Loucy (cell line): Measurements from ENCODE around the gene CCR5AS.

Source experiments
- H2AFZ ChIP-seq: fragments of 200-600 bp; sonication (generic); 2 replicates; pipeline ENCODE4 v1.6.0; 2016; ENCODE audit warnings: antibody characterized with exemption, mild to moderate bottlenecking, low read length, moderate library complexity
- H3F3A ChIP-seq: fragments of 200-600 bp; 2 replicates; pipeline ENCODE4 v1.6.0; 2016; ENCODE audit warnings: antibody characterized with exemption, low read depth, mild to moderate bottlenecking
- H3K27me3 ChIP-seq: fragments of 200-600 bp; sonication (generic); 2 replicates; pipeline ENCODE4 v1.6.1; 2014; ENCODE audit warnings: low read length, mild to moderate bottlenecking; ENCODE audit not compliant: insufficient read depth, poor library complexity, severe bottlenecking
- H3K36me3 ChIP-seq: fragments of 200-600 bp; sonication (generic); 2 replicates; pipeline ENCODE4 v1.6.1; 2016; ENCODE audit warnings: low read length; ENCODE audit not compliant: insufficient read depth
- H3K4me1 ChIP-seq: fragments of 200-600 bp; sonication (generic); 2 replicates; pipeline ENCODE4 v1.5.1; 2014; ENCODE audit warnings: low read length, mild to moderate bottlenecking; ENCODE audit not compliant: insufficient read depth, poor library complexity, severe bottlenecking
- H3K4me2 ChIP-seq: fragments of 200-600 bp; sonication (generic); 2 replicates; pipeline ENCODE4 v1.6.0; 2014; ENCODE audit warnings: antibody characterized with exemption, low read length, low read depth, mild to moderate bottlenecking; ENCODE audit not compliant: poor library complexity, severe bottlenecking
- H3K4me3 ChIP-seq: fragments of 200-600 bp; sonication (generic); 2 replicates; pipeline ENCODE4 v1.5.1; 2014; ENCODE audit warnings: low read length, mild to moderate bottlenecking, mixed read lengths; ENCODE audit not compliant: poor library complexity, severe bottlenecking
- H3K79me2 ChIP-seq: fragments of 200-600 bp; sonication (generic); 2 replicates; pipeline ENCODE4 v1.6.1; 2014; ENCODE audit warnings: low read length; ENCODE audit not compliant: insufficient read depth
- H3K9ac ChIP-seq: fragments of 200-600 bp; sonication (generic); 2 replicates; pipeline ENCODE4 v1.6.0; 2014; ENCODE audit warnings: mild to moderate bottlenecking, low read depth, low read length, moderate library complexity; ENCODE audit not compliant: poor library complexity, severe bottlenecking
- H3K9me2 ChIP-seq: fragments of 200-600 bp; sonication (generic); replicated peaks from 2 replicates; pipeline ENCODE4 v1.6.1; 2016; ENCODE audit warnings: low read depth, low read length, mixed read lengths
- H3K9me3 ChIP-seq: fragments of 200-600 bp; sonication (generic); 2 replicates; pipeline ENCODE4 v1.6.1; 2014; ENCODE audit warnings: mild to moderate bottlenecking, antibody characterized with exemption, low read length, low read depth; ENCODE audit not compliant: insufficient read depth
- H4K20me1 ChIP-seq: fragments of 200-600 bp; sonication (generic); 2 replicates; pipeline ENCODE4 v1.6.0; 2014; ENCODE audit warnings: antibody characterized with exemption, low read length, mild to moderate bottlenecking; ENCODE audit not compliant: insufficient read depth, poor library complexity, severe bottlenecking
- CTCF ChIP-seq: fragments of 200-600 bp; sonication (generic); conservative IDR thresholded peaks from 2 replicates; pipeline ENCODE4 v1.5.1; 2014; ENCODE audit warnings: mild to moderate bottlenecking, antibody characterized with exemption, low read length
- EZH2phosphoT487 ChIP-seq: fragments of 200-600 bp; IDR thresholded peaks from 2 replicates; pipeline ENCODE4 v1.6.1; 2018; ENCODE audit warnings: antibody characterized with exemption, mild to moderate bottlenecking, moderate library complexity, borderline replicate concordance

CCR5AS gene

GRCh38 chr3:46442576-46443530 lies 36.0 kb upstream of the CCR5AS start:
- Histone ChIP-seq H3K9ac (no peak overlapping the region), H3K4me2 (no peak overlapping the region), H3K27me3 (no peaks in the 10 kb centered on the region), H4K20me1 (no peaks in the 10 kb centered on the region), H3K4me3 (no peak overlapping the region), H2AFZ (no peak overlapping the region), H3K4me1 (peaks cover 36% of the 10 kb centered on the region), H3K9me3 (no peaks in the 10 kb centered on the region), H3K79me2 (no peaks in the 10 kb centered on the region), H3K9me2 (no peaks in the 10 kb centered on the region), H3K36me3 (no peaks in the 10 kb centered on the region), H3F3A (no peaks in the 10 kb centered on the region)
- TF ChIP-seq EZH2phosphoT487 (no peak), CTCF (no peak)

GRCh38 chr3:46440531-46441294 lies 33.8 kb upstream of the CCR5AS start:
- Histone ChIP-seq H2AFZ (peak overlapping the region; percentile 14; the same call in 1 of the 2 replicates), H3K9me2 (no peaks in the 10 kb centered on the region), H3K9me3 (no peaks in the 10 kb centered on the region), H3K4me3 (peak overlapping the region; percentile 22), H3K4me2 (peak overlapping the region; percentile 52), H3K9ac (peak overlapping the region; percentile 21), H3K27me3 (no peaks in the 10 kb centered on the region), H3F3A (no peaks in the 10 kb centered on the region), H3K79me2 (no peaks in the 10 kb centered on the region), H3K4me1 (peaks cover 39% of the 10 kb centered on the region), H3K36me3 (no peaks in the 10 kb centered on the region), H4K20me1 (no peaks in the 10 kb centered on the region)
- TF ChIP-seq EZH2phosphoT487 = no peak
- no peak for TF ChIP-seq CTCF

GRCh38 chr3:46438831-46439230 lies 32.0 kb upstream of the CCR5AS start:
- no peaks in the 10 kb centered on the region for H3K27me3 ChIP-seq
- TF ChIP-seq CTCF = no peak
- no peak for TF ChIP-seq EZH2phosphoT487
- no peaks in the 10 kb centered on the region for H4K20me1 ChIP-seq
- H3K4me2 ChIP-seq = no peak overlapping the region
- H3K9me3 ChIP-seq = no peaks in the 10 kb centered on the region
- H3K9me2 ChIP-seq = no peaks in the 10 kb centered on the region
- H3K4me3 ChIP-seq = no peak overlapping the region
- no peaks in the 10 kb centered on the region for H3K36me3 ChIP-seq
- 0 out of 2 replicates have a peak overlapping the region, but pooled peaks have one; percentile 40 for H2AFZ ChIP-seq
- no peaks in the 10 kb centered on the region for H3K79me2 ChIP-seq
- no peak overlapping the region for H3K9ac ChIP-seq
- H3F3A ChIP-seq = no peaks in the 10 kb centered on the region
- peaks cover 57% of the 10 kb centered on the region for H3K4me1 ChIP-seq
